A673 (cell line): ENCODE results near the gene THRB. TPM values are rescaled to one million over a fixed set of nuclear protein-coding genes. Genes with fewer than 3 reads are reported as not detected.

ENCODE experiments used
- BruUV-seq: library from RNA; stranded (reverse); fragments of 400-500 nt; replicated peaks from 2 replicates; lab custom pipeline; 2021; lab: Mats Ljungman, UMichigan
- CTCF ChIA-PET: fragments of 300-600 bp; sonication (Branson Sonifier 250); formaldehyde crosslinking; loops from one replicate; lab custom pipeline; 2022; ENCODE audit warnings: antibody characterized with exemption; lab: Charles Lee
- POLR2A ChIA-PET: fragments of 300-600 bp; sonication (Branson Sonifier 250); formaldehyde crosslinking; loops from one replicate; lab custom pipeline; 2022; ENCODE audit warnings: antibody characterized with exemption; ENCODE audit not compliant: low non-redundant PET; lab: Charles Lee
- DNase-seq: peaks from one replicate; pipeline ENCODE4 v3.0.0-alpha.2; 2015; ENCODE audit warnings: low spot score
- H3K27ac ChIP-seq: fragments of 200-600 bp; sonication (generic); 2 replicates; pipeline ENCODE4 v1.5.1; 2016; ENCODE audit warnings: mixed run types, low read depth, mild to moderate bottlenecking, mixed read lengths, antibody characterized with exemption, low read length; ENCODE audit not compliant: poor library complexity, severe bottlenecking
- H3K27me3 ChIP-seq: fragments of 200-600 bp; sonication (generic); replicated peaks from 2 replicates; pipeline ENCODE4 v1.6.1; 2017; ENCODE audit warnings: mixed run types, low read depth, mild to moderate bottlenecking, mixed read lengths, antibody characterized with exemption, low read length; ENCODE audit not compliant: insufficient read depth, poor library complexity
- H3K36me3 ChIP-seq: fragments of 200-600 bp; sonication (generic); 2 replicates; pipeline ENCODE4 v1.6.1; 2016; ENCODE audit warnings: mixed run types, mild to moderate bottlenecking, mixed read lengths, antibody characterized with exemption, low read length; ENCODE audit not compliant: insufficient read depth, poor library complexity, severe bottlenecking
- H3K4me1 ChIP-seq: fragments of 200-600 bp; sonication (generic); 2 replicates; pipeline ENCODE4 v1.6.1; 2017; ENCODE audit warnings: mixed run types, mild to moderate bottlenecking, mixed read lengths, antibody characterized with exemption, low read length; ENCODE audit not compliant: insufficient read depth, poor library complexity, severe bottlenecking
- H3K4me3 ChIP-seq: fragments of 200-600 bp; sonication (generic); 2 replicates; pipeline ENCODE4 v1.5.1; 2016; ENCODE audit warnings: low read depth, mixed run types, mild to moderate bottlenecking, mixed read lengths, low read length; ENCODE audit not compliant: poor library complexity, severe bottlenecking
- H3K9me3 ChIP-seq: fragments of 200-600 bp; sonication (generic); 2 replicates; pipeline ENCODE4 v1.6.1; 2016; ENCODE audit warnings: mixed run types, low read depth, mild to moderate bottlenecking, mixed read lengths, antibody characterized with exemption, low read length; ENCODE audit not compliant: poor library complexity, severe bottlenecking
- EZH2 ChIP-seq: fragments of 200-600 bp; sonication (generic); IDR thresholded peaks from 2 replicates; pipeline ENCODE4 v1.6.1; 2017; ENCODE audit warnings: borderline replicate concordance, low read depth, mild to moderate bottlenecking, mixed read lengths, antibody characterized with exemption, low read length; ENCODE audit not compliant: poor library complexity, severe bottlenecking
- intact Hi-C: fragments of 100-400 bp; cut with micrococcal nuclease; formaldehyde crosslinking; loops from one replicate; pipeline ENCODE4 v1.10.0; 2022; ENCODE audit not compliant: unreplicated experiment
- total RNA-seq: library from RNA; stranded (reverse); gene quantifications from 2 replicates; pipeline ENCODE4 v1.2.3, GENCODE V29; 2021
- TF ChIP-seq, protein P1 (sequence below): fragments of 300-800, 200-600 bp; sonication (generic); conservative IDR thresholded peaks from 2 replicates; pipeline ENCODE4 v1.5.1; 2017; ENCODE audit warnings: low read depth, mild to moderate bottlenecking, antibody characterized with exemption, low read length, moderate library complexity, mixed read lengths

The THRB gene
- total RNA-seq, 1 experiment from 2014 or later, result 0.11 TPM

DNA sequence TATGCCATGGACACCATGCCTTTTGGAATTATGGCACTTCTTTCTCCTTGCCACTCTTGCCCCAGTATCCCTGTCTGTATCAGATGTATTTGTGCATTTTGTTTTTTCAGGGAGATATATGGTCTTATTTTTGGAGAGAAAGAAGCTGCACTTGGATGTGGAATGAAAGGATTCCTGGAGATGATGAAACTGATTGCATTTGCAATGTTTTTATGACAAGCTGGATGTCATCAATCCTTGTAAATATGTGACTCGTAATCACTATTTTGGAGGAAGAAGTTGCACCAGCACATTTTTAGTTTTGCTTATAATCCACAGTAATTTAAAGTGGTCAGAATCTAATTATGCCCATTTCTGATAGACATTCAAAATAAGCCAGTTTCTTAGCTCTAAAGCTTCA, 384.6 kb downstream of the THRB start:
- Histone ChIP-seq H3K4me3 (no peak overlapping the region), H3K27ac (no peak overlapping the region), H3K9me3 (no peaks in the 10 kb centered on the region), H3K4me1 (no peaks in the 10 kb centered on the region), H3K36me3 (no peaks in the 10 kb centered on the region), H3K27me3 (peaks cover 3% of the 10 kb centered on the region)
- no peak for DNase-seq
- CTCF ChIA-PET, result no interaction called here
- intact Hi-C loops, result no loop called here
- no TSS peak for BruUV-seq
- no peak for TF ChIP-seq EZH2
- TF ChIP-seq, protein P1, sequence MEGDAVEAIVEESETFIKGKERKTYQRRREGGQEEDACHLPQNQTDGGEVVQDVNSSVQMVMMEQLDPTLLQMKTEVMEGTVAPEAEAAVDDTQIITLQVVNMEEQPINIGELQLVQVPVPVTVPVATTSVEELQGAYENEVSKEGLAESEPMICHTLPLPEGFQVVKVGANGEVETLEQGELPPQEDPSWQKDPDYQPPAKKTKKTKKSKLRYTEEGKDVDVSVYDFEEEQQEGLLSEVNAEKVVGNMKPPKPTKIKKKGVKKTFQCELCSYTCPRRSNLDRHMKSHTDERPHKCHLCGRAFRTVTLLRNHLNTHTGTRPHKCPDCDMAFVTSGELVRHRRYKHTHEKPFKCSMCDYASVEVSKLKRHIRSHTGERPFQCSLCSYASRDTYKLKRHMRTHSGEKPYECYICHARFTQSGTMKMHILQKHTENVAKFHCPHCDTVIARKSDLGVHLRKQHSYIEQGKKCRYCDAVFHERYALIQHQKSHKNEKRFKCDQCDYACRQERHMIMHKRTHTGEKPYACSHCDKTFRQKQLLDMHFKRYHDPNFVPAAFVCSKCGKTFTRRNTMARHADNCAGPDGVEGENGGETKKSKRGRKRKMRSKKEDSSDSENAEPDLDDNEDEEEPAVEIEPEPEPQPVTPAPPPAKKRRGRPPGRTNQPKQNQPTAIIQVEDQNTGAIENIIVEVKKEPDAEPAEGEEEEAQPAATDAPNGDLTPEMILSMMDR, result no peak
- POLR2A ChIA-PET, result no interaction called here

DNA sequence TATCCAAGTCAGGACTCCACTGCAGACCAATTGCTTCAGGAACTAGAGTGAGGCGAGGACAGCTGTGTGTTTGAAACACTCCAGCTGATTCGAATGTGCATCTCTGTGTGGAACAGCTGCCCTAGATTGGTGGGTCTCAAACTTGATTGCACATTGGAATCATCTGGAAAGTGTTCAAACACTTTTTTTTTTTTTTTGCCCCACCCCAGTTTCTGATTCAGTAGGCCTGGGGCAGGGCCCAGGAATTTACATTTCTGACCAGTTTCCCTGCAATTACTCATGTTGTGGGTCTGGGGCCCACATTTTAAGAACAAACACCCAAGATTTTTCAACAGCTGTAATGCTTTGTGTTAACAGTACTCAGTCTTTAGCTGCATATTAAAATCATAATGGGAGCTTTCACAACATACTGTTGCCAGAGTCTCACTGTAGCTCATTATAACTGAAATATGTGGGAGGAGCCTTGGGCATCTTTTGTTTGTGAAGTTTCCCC, 392.9 kb downstream of the THRB start:
- Histone ChIP-seq H3K9me3 (no peaks in the 10 kb centered on the region), H3K27ac (no peak overlapping the region), H3K27me3 (no peaks in the 10 kb centered on the region), H3K4me3 (no peak overlapping the region), H3K36me3 (no peaks in the 10 kb centered on the region), H3K4me1 (no peaks in the 10 kb centered on the region)
- no peak for DNase-seq
- intact Hi-C loops, result no loop called here
- ChIA-PET CTCF (no interaction called here), POLR2A (no interaction called here)
- TF ChIP-seq, protein P1, result no peak
- no peak for TF ChIP-seq EZH2
- BruUV-seq, result no TSS peak

DNA sequence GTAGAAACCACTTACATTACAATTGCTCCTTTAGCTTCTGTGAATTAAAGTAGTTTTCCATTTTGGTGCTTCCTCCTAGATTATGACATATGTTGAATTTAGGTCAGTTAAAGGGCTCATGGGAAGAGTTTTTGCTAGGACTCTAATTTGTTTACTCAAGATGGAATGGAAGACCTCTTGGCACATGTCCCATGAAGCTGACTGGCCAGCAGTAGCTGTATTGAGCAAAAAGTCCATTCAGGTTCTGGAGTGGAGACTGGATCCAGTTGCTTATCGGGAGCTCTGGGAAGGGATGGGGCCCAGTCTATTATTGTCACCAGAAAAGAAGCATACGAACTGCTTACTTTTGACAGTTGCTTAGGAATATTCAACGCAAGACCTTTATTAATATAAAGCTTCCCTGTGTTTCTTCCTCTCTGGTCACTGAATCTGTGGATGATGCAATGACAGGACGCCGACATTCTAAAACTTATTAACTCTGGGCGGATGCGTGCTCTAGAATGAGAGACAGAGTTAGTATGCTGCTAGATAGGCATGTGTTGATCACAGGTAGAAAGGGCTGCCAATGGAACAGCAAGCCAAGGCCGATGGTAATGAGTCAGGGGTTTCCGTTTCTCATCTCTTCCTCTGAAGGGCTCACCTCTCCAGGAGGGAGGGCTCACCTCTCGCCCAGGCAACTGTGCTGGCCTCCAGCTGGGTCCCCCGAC, 393.8 kb downstream of the THRB start:
- no peaks in the 10 kb centered on the region for H3K9me3 ChIP-seq
- DNase-seq, result no peak
- H3K4me3 ChIP-seq, result no peak overlapping the region
- ChIA-PET CTCF (no interaction called here), POLR2A (no interaction called here)
- intact Hi-C loops, result no loop called here
- no peak for TF ChIP-seq EZH2
- TF ChIP-seq, protein P1, result no peak
- H3K36me3 ChIP-seq, result no peaks in the 10 kb centered on the region
- H3K27me3 ChIP-seq, result no peaks in the 10 kb centered on the region
- no peaks in the 10 kb centered on the region for H3K4me1 ChIP-seq
- no peak overlapping the region for H3K27ac ChIP-seq
- no TSS peak for BruUV-seq
